Colon (tissue), 2 donors: Measurements from ENCODE around the gene DTNBP1.

Experiments used
- FAIRE-seq: peaks from 2 replicates; lab custom pipeline; 2012; peaks lifted over from hg19 to GRCh38; lab: Jason Lieb, UNC
- donor health status: control.
- donor health status: control.

DTNBP1 gene

GRCh38 chr6:15480525-15480924 lies 182.3 kb downstream of the DTNBP1 start:
- FAIRE-seq, result no peak

GRCh38 chr6:15479761-15480160 lies 183.1 kb downstream of the DTNBP1 start:
- FAIRE-seq, result no peak

GRCh38 chr6:15477746-15478145 lies 185.1 kb downstream of the DTNBP1 start:
- FAIRE-seq, result no peak

DNA sequence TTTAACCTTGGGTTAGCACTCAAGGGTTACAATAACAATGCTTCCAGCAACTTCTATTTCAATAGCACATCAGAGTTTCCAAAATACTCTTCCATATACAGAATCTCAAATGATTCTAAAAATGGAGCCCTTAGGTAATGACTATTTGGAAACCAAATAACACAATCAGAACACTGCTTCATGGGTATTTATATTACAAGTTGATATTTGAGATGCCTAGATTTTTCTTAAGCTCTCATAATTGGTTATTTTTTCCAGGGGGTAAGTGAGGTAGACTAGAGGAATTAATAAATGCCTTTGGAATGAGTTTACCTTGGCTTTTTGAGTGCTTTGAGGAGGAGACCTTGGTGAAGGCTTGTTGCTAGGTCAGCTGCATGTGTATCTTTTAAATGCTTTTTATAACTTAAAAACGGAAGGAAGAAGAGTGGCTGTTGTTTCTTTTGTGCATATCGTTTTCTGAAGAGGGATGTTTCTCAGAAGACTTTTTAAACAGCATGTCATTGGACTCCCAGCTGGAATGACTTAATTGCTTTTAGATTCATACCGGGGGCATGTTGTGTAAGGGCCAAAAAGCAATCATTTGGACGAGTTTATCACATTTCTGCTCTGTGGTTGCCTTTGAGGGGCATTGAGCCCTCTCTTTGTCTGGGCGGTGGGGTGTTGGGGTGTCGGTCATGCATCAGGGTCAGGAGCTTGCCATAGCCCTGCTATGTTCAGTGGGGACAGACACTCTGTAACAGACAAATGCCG lies 186.0 kb downstream of the DTNBP1 start:
- no peak for FAIRE-seq

DNA sequence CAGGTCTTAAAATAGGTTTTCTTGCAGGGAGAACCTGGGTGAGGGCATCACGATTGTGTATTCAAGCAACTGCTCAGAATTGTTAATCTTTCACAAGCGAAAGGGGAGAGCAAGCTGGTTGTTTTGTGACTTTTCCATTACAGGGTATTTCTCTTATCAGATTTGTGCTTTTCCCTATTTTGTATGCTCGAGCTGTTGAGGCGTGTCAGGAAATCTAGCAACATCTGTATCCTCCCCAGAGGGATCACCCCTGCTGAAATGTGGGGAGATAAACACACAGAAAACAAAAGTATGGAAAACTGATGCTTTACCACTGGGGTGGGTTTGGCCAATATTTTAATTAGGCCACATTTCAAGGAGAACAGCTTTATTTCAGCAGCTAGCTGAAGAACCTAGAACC lies 187.0 kb downstream of the DTNBP1 start:
- FAIRE-seq, result no peak

DNA sequence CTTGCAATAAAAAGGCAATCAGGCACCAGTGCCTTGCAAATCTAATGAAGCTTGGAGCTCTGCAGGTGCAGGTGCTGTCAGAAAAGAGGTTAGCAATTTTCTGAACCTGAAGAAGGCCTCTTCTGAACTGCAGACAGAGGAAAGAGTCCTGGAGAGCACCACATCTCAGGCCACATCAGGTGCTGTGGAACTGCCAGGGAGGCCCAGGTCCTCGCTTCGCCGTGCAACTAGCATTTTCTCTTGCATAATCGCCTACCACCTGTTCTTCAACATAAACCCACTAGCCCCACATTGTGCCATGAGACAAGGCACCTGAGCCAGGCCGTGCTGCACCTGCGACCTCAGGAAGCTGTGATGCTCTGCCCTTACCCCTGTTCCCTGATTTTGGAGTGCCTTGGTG lies 187.6 kb downstream of the DTNBP1 start:
- no peak for FAIRE-seq

- FAIRE-seq, result no peak
Observed at GRCh38 chr6:15474196-15474595, 188.6 kb downstream of the DTNBP1 start.

- FAIRE-seq, result no peak
Observed at GRCh38 chr6:15473741-15474161, 189.1 kb downstream of the DTNBP1 start.

DNA sequence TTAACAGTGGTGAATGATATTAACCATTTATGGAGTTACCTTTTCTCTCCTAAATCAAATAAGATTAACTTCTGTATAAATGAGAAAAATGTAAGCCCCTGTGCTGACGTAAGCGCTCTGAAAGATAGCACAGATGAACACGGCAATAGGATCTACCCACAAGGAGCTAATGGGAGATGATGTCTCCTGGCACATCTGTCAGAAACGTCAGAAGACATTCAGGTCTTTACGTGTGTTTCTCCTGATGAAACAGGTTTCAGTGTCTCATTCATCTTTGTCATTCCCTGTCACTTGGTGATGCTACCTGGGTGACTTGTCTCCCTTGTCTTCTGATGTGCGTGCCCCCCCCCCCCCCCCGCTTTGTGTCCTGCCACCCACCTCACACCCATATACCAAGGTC lies 189.7 kb downstream of the DTNBP1 start:
- no peak for FAIRE-seq
